Kidney (tissue), 14 donors: ENCODE data around the gene NALCN. TPM values are rescaled to one million over a fixed set of nuclear protein-coding genes. Genes with fewer than 3 reads are reported as not detected.

Experiments
- DNase-seq, 5 donors: peaks; one replicate each; pipeline ENCODE4 v3.0.0-alpha.2; 2013 to 2020
- FAIRE-seq: peaks from 2 replicates; lab custom pipeline; 2012; peaks lifted over from hg19 to GRCh38; lab: Jason Lieb, UNC
- H3K27ac ChIP-seq, 2 donors: one replicate each; pipeline ENCODE4 v1.7.0; 2013; ENCODE audit warnings: low read depth in 2 of 2, low read length in 2 of 2, inconsistent platforms in 1 of 2
- H3K27me3 ChIP-seq: one replicate; pipeline ENCODE4 v1.7.1; 2013; ENCODE audit warnings: low read length, inconsistent platforms; ENCODE audit not compliant: control insufficient read depth, insufficient read depth
- H3K36me3 ChIP-seq, 3 donors: one replicate each; pipeline versions ENCODE4 v1.7.0 to v1.7.1; 2013; ENCODE audit warnings: low read length in 3 of 3, control low read depth in 1 of 3, inconsistent platforms in 1 of 3; ENCODE audit not compliant: insufficient read depth in 3 of 3, control insufficient read depth in 2 of 3
- H3K4me1 ChIP-seq, 3 donors: one replicate each; pipeline versions ENCODE4 v1.7.0 to v1.7.1; 2013; ENCODE audit warnings: low read length in 3 of 3, inconsistent platforms in 1 of 3, low read depth in 1 of 3; ENCODE audit not compliant: control insufficient read depth in 2 of 3, insufficient read depth in 2 of 3
- H3K4me3 ChIP-seq, 3 donors: one replicate each; pipeline versions ENCODE4 v1.7.0 to v1.8.1; 2013; ENCODE audit warnings: low read length in 3 of 3, control low read depth in 1 of 3, inconsistent platforms in 1 of 3
- H3K9ac ChIP-seq, 3 donors: one replicate each; pipeline versions ENCODE4 v1.7.0 to v1.7.1; 2013; ENCODE audit warnings: low read length in 3 of 3, control low read depth in 1 of 3, inconsistent platforms in 1 of 3
- H3K9me3 ChIP-seq, 3 donors: one replicate each; pipeline versions ENCODE4 v1.7.0 to v1.7.1; 2013; ENCODE audit warnings: low read length in 3 of 3, control low read depth in 1 of 3, inconsistent platforms in 1 of 3; ENCODE audit not compliant: control insufficient read depth in 2 of 3, insufficient read depth in 1 of 3
- intact Hi-C: fragments of 100-400 bp; cut with DNase I; formaldehyde crosslinking; loops from one replicate; pipeline ENCODE4 v1.11.1; 2022
- polyA plus RNA-seq: library from polyadenylated mRNA; stranded (reverse); fragments of 350-450 nt; fragmentation: Illumina TruSeq; extraction: RNeasy Lipid Tissue Mini Kit (QIAGEN cat#74804); gene quantifications from one replicate; pipeline ENCODE4 v1.2.3, GENCODE V29; 2014; ENCODE audit warnings: low read depth, low replicate concordance; ENCODE audit not compliant: insufficient read depth
- total RNA-seq: library from RNA; stranded (reverse); fragmentation: NEBNext Ultra II Directional; extraction: Animal tissue kit (Norgen Biotek cat#: 25700); gene quantifications from one replicate; pipeline ENCODE4 v1.2.1, GENCODE V29; 2021
- TF ChIP-seq, protein P1 (sequence below): IDR thresholded peaks from 3 replicates; pipeline ENCODE4 v1.5.1; 2012; ENCODE audit warnings: mild to moderate bottlenecking, moderate library complexity, borderline replicate concordance; ENCODE audit not compliant: insufficient read depth; ENCODE audit errors: extremely low read depth
- donor health status: control.
- donor health status: control.
- donor health status: control.
- donor health status: control.
- donor health status: control.
- donor health status: DM: yes; HTN: yes; CAD: no.
- donor health status: Normal renal cell carcinoma (clear cell type).

NALCN gene
- total and polyA plus RNA-seq, 2 donors from 2014 or later = 0.43 to 2.4 TPM

DNA sequence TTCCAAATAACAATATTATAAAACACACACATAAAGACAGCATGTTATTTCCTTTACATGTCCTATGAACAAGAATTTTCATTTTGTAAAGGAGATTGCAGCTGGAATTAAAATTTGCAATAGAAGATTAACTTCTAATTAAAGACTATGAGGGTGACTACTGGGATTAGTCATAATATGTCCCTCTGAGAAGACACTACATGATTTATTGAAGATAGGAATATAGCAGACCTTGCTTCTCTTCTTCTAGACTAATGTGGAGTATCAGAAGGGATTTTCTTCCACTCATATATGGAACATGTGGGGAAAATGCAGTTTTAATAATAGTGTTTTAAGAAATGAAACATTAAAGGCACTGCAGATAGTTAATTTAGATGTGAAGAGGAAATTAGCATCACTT lies 177.8 kb downstream of the NALCN start:
- no peaks in the 10 kb centered on the region for H3K4me1 ChIP-seq
- no peak overlapping the region for H3K4me3 ChIP-seq
- FAIRE-seq = no peak
- no peak overlapping the region for H3K9ac ChIP-seq
- H3K9me3 ChIP-seq = no peaks in the 10 kb centered on the region
- no peak overlapping the region for H3K27ac ChIP-seq
- no peaks in the 10 kb centered on the region for H3K27me3 ChIP-seq
- DNase-seq = no peak
- intact Hi-C loops = no loop called here
- no peaks in the 10 kb centered on the region for H3K36me3 ChIP-seq
- TF ChIP-seq, protein P1, sequence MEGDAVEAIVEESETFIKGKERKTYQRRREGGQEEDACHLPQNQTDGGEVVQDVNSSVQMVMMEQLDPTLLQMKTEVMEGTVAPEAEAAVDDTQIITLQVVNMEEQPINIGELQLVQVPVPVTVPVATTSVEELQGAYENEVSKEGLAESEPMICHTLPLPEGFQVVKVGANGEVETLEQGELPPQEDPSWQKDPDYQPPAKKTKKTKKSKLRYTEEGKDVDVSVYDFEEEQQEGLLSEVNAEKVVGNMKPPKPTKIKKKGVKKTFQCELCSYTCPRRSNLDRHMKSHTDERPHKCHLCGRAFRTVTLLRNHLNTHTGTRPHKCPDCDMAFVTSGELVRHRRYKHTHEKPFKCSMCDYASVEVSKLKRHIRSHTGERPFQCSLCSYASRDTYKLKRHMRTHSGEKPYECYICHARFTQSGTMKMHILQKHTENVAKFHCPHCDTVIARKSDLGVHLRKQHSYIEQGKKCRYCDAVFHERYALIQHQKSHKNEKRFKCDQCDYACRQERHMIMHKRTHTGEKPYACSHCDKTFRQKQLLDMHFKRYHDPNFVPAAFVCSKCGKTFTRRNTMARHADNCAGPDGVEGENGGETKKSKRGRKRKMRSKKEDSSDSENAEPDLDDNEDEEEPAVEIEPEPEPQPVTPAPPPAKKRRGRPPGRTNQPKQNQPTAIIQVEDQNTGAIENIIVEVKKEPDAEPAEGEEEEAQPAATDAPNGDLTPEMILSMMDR = no peak

DNA sequence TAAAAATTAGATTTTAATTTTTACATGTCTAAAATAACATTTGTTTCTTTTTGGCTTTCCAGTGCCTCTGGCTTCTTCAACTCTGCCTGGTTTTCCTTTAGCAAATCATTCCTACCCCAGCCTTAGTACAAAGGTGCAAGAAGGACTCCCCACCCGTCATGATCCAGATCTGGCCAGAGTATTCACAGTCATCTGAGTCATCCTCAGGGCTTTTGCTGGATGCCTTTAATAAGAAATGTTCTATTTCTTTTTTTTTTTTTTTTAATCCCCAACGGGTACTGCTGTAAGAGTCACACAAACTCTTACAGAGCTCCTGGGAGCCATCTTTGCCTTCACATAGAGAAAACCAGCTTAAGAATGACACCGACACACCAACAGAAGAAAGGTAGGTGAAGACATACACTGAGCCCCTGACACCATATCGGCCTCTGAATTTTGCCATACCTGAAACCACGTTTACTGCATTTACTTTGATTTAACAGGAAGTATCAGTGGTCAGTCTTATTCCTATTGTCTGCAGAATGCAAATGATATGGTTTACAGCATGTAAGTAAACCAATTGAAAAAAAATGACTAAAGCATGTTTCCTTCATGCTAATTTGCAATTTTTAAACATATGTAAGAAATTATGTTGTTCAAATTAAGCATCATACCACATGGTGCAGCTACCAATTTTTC lies 184.4 kb downstream of the NALCN start:
- Histone ChIP-seq H3K9me3 (no peaks in the 10 kb centered on the region), H3K4me1 (no peaks in the 10 kb centered on the region), H3K27ac (no peak overlapping the region), H3K4me3 (no peak overlapping the region), H3K9ac (no peak overlapping the region), H3K36me3 (no peaks in the 10 kb centered on the region), H3K27me3 (no peaks in the 10 kb centered on the region)
- TF ChIP-seq, protein P1 = no peak
- intact Hi-C loops = no loop called here
- FAIRE-seq (no peak), DNase-seq (no peak)

DNA sequence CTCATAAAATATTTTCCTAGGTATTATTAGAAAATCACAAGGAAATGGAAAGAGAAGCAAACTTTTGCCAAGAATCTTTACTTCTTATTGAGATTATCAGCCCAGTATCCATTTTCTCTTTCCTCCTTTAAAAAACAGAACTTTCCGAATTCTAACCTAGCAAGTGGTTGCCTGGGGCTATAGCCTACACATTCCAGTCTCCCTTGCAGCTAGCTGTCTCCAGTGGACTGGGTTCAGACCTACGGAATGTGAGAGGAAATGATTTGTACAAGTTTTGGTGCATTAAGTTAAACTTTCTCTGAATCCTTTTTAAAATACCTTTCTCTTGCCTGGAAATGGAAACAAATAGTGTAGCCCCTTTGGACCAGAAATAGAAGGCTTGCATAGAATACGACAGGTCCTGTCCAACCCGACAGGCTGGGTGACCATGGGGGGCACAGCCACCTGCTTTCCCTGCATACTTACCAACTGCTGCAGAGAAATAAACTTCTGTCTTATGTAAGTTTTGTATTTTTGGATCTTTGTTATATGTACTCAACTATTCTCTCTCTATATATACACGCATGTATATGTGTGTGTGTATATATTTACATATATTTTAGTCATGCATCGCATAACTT lies 185.9 kb downstream of the NALCN start:
- no peak for DNase-seq
- Histone ChIP-seq H3K27ac (no peak overlapping the region), H3K9me3 (no peaks in the 10 kb centered on the region), H3K9ac (no peak overlapping the region), H3K4me3 (no peak overlapping the region), H3K4me1 (no peaks in the 10 kb centered on the region), H3K36me3 (no peaks in the 10 kb centered on the region), H3K27me3 (no peaks in the 10 kb centered on the region)
- intact Hi-C loops = no loop called here
- no peak for FAIRE-seq
- TF ChIP-seq, protein P1 = no peak
